ENCODE data around the gene TGFB3. TPM values are rescaled to one million over a fixed set of nuclear protein-coding genes. Genes with fewer than 3 reads are reported as not detected.

TGFB3 gene
- total and polyA plus RNA-seq, 2 experiments from 2014 or later = 11.6 to 13.9 TPM

DNA sequence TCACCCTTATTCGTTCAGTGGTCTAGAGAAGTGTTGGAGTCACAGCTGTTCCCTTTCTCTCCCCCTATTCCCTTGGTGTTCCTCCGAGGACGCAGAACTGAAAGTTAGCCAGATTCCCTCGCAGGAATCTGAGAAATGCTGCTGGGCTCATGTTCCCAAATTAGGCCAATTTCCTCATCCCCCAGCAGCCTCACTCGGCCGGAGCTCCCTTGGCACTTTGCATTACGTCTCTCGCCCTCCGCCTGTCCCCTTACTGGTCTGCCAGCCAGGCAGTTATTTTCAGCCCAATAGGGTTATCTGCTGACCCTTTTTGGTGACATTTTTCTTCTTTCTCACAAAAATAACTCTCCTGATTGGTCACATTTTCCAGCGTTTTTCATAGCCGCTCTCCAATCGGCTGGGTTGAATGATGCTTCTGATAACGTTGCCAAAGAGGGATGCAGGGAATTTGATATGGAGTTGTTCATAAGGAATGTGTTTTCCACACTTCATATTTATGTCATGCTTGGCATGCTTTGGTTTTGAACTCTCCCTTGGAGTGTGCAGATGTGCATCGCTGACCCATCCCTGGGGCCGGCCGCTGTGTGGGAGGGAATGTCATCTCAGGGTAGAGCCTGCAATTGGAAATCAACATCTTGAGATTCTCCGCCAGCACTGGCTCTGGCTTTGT is 13.7 kb upstream of the TGFB3 start:
- no peaks in the 10 kb centered on the region for H3K9me3 ChIP-seq (ENCODE audit: low read depth)
- peaks cover 12% of the 10 kb centered on the region for H3K36me3 ChIP-seq
- no peaks in the 10 kb centered on the region for H3K4me1 ChIP-seq (ENCODE audit: low read depth)
- no peak overlapping the region for H3K27ac ChIP-seq
- no peak overlapping the region for H3K4me3 ChIP-seq
- TF ChIP-seq, protein P1, sequence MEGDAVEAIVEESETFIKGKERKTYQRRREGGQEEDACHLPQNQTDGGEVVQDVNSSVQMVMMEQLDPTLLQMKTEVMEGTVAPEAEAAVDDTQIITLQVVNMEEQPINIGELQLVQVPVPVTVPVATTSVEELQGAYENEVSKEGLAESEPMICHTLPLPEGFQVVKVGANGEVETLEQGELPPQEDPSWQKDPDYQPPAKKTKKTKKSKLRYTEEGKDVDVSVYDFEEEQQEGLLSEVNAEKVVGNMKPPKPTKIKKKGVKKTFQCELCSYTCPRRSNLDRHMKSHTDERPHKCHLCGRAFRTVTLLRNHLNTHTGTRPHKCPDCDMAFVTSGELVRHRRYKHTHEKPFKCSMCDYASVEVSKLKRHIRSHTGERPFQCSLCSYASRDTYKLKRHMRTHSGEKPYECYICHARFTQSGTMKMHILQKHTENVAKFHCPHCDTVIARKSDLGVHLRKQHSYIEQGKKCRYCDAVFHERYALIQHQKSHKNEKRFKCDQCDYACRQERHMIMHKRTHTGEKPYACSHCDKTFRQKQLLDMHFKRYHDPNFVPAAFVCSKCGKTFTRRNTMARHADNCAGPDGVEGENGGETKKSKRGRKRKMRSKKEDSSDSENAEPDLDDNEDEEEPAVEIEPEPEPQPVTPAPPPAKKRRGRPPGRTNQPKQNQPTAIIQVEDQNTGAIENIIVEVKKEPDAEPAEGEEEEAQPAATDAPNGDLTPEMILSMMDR (IDR thresholded peaks at IDR 0.05; ENCODE audit: low read depth, low read length) = no peak
- no peaks in the 10 kb centered on the region for H3K27me3 ChIP-seq
- DNase-seq (ENCODE audit: low read depth in 1 of 2, low spot score in 1 of 2) = peak in 1 of 2 donors; percentile 89

DNA sequence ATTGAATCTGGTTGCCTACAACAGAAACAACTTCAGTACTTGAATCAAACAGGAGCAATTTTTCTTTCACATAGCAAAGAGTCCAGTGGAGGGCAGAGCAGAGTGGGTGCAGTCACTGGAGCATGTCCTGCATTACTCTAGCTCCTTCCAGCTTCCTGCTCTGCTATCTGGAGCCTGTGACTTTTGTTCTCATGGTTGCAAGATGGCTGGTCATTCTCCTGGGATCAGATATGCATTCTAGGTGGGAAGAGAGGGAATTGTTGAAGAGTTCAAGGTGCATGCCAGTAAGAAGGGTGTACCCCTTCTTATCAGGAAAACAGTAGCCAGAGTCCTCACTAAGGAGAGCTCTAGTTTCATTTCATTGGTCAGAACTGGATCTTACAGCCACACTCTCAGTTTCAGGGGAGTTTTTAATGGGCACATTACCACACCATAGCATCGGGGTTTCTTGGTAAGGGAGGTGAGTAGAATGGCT is 11.8 kb upstream of the TGFB3 start:
- TF ChIP-seq, protein P1 (IDR thresholded peaks at IDR 0.05; ENCODE audit: low read depth, low read length) = no peak
- H3K36me3 ChIP-seq = peaks cover 8% of the 10 kb centered on the region
- DNase-seq (ENCODE audit: low read depth in 1 of 2, low spot score in 1 of 2) = no peak

DNA sequence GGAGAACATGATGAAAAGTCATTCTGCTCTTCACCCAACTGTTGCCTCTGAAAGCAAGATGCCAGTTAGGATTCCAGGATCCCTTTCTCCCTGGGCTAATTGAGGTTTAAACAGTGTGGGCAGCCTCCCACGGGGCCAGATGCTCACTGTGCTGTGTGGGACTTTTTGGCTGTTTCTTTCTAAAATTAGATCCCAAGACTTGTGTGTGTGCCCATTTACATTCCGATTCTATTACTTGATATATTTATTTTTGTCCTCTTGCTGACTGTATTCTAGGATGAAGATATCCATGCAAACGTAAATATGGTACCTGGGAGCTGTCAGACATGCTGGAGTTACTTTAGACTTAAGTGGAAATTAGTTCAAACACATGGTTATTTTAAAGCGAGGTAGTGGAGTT is 10.0 kb upstream of the TGFB3 start:
- no peaks in the 10 kb centered on the region for H3K27me3 ChIP-seq
- H3K4me1 ChIP-seq (ENCODE audit: low read depth) = peaks cover under 1% of the 10 kb centered on the region
- no peak for DNase-seq (ENCODE audit: low read depth in 1 of 2, low spot score in 1 of 2)
- TF ChIP-seq, protein P1 (IDR thresholded peaks at IDR 0.05; ENCODE audit: low read depth, low read length) = no peak
- no peak overlapping the region for H3K4me3 ChIP-seq
- H3K9me3 ChIP-seq (ENCODE audit: low read depth) = no peaks in the 10 kb centered on the region
- peaks cover 6% of the 10 kb centered on the region for H3K36me3 ChIP-seq
- H3K27ac ChIP-seq = no peak overlapping the region

More for the DNA sequence above, 11.8 kb upstream of the TGFB3 start:
- H3K27me3 ChIP-seq = no peaks in the 10 kb centered on the region
- H3K27ac ChIP-seq = no peak overlapping the region
- H3K9me3 ChIP-seq (ENCODE audit: low read depth) = no peaks in the 10 kb centered on the region
- H3K4me3 ChIP-seq = no peak overlapping the region
- no peaks in the 10 kb centered on the region for H3K4me1 ChIP-seq (ENCODE audit: low read depth)

DNA sequence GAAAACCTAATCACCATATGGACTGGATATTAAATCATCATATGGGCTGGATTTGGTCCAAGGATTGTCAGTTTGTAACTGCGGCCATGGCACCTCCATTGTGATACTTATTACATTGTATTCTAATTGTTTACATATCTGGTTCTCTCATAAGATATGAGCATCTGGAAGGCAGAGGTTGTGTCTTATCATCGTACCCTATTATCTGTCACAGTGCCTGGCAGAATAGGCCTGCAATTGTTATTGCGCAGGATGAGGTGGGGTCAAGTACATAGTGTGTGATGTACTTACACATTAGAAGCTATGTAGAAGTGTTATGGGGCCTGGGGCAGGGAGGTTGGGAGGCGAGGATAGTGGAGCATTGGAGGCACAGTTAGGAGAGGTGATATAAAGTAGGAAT is 8.5 kb upstream of the TGFB3 start:
- H3K4me3 ChIP-seq = no peak overlapping the region
- no peaks in the 10 kb centered on the region for H3K9me3 ChIP-seq (ENCODE audit: low read depth)
- peaks cover 6% of the 10 kb centered on the region for H3K4me1 ChIP-seq (ENCODE audit: low read depth)
- no peak for DNase-seq (ENCODE audit: low read depth in 1 of 2, low spot score in 1 of 2)
- H3K27ac ChIP-seq = no peak overlapping the region
- TF ChIP-seq, protein P1 (IDR thresholded peaks at IDR 0.05; ENCODE audit: low read depth, low read length) = no peak
- no peaks in the 10 kb centered on the region for H3K27me3 ChIP-seq
- peaks cover 5% of the 10 kb centered on the region for H3K36me3 ChIP-seq

DNA sequence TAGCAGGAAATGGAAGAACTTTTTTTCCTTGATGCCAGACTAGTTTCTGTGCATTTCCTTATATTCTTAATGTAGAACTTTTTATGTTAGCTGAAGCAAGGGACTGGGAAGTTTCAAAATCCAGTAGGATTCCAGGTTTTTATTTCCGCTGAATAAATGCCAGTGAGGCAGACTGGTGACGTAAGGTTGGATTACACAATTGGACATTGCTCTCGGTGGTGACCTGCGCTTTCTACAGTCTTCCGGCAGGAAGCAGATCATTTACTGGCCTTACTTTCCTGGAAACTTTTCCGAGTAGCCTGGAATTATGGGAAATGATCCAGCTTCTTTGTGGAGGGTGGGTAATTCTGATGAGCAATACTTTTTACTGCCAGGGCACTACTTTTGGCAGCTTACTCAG is 7.3 kb upstream of the TGFB3 start:
- no peak overlapping the region for H3K27ac ChIP-seq

More for the DNA sequence above, 7.3 kb upstream of the TGFB3 start:
- peaks cover 5% of the 10 kb centered on the region for H3K36me3 ChIP-seq
- H3K9me3 ChIP-seq (ENCODE audit: low read depth) = no peaks in the 10 kb centered on the region
- TF ChIP-seq, protein P1 (IDR thresholded peaks at IDR 0.05; ENCODE audit: low read depth, low read length) = no peak
- no peak overlapping the region for H3K4me3 ChIP-seq
- no peaks in the 10 kb centered on the region for H3K27me3 ChIP-seq
- peaks cover 6% of the 10 kb centered on the region for H3K4me1 ChIP-seq (ENCODE audit: low read depth)
- peak in 1 of 2 donors; percentile 97 for DNase-seq (ENCODE audit: low read depth in 1 of 2, low spot score in 1 of 2)

All from cardiac muscle cell (in vitro differentiated cells and primary cell).